ENCODE results near the gene SPATA16.

The SPATA16 gene

DNA sequence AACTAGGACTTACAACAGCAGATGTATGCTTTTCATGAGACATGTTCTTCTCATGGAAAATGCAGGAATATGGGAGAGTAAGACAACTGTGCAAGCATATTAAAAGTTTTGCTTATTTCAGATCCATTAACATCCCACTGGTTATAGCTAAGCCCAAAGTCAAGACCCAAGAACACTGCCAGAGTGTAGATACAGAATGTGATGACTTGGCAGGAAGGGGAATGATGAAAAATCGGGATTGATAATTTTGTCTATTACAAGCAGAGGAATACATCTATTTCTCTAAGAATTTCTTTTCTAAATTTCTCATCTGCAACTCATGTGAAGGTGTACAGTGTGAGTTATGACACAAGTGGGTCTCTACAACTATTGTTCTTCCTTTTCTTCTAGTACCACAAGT lies 76.4 kb downstream of the SPATA16 start:
- Histone ChIP-seq H3K9ac (ENCODE audit: insufficient read length, low read depth) (no peak overlapping the region), H3K27me3 (ENCODE audit: insufficient read depth, insufficient read length) (no peaks in the 10 kb centered on the region), H3K4me1 (ENCODE audit: insufficient read depth, insufficient read length) (no peaks in the 10 kb centered on the region), H3K9me3 (ENCODE audit: insufficient read depth, low read length) (no peaks in the 10 kb centered on the region), H3K36me3 (ENCODE audit: insufficient read depth, insufficient read length, low read length) (no peaks in the 10 kb centered on the region), H3K4me3 (ENCODE audit: insufficient read length, low read depth) (no peak overlapping the region)
- DNase-seq (ENCODE audit: low read depth, low spot score) = no peak
- TF ChIP-seq SUZ12 (IDR thresholded peaks at IDR 0.05; ENCODE audit: extremely low read depth, insufficient read depth, insufficient read length) = no peak
- no peak for TF ChIP-seq ZNF274 (IDR thresholded peaks at IDR 0.05; ENCODE audit: low read depth, low read length)
- TF ChIP-seq YY1 (IDR thresholded peaks at IDR 0.05; ENCODE audit: insufficient read depth, insufficient read length) = no peak

DNA sequence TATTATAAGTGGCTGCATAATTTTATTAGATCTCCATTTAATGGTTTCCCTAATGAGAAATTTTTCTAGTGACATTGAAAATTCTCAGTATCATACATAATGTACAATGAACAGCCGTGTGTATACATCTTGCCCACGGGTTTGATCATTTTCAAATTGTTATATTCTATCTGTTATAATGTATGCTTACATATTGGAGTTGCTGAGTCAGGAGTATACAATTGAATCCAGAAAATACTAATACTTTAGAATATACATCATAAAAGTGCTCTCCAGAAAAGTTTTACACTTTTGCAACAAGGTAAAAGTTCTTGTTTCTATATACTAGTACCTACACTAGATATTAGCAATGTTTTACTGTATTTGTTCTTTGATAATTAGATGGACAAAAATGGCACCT lies 82.8 kb downstream of the SPATA16 start:
- Histone ChIP-seq H3K4me3 (ENCODE audit: insufficient read length, low read depth) (no peak overlapping the region), H3K36me3 (ENCODE audit: insufficient read depth, insufficient read length, low read length) (no peaks in the 10 kb centered on the region), H3K9ac (ENCODE audit: insufficient read length, low read depth) (no peak overlapping the region), H3K4me1 (ENCODE audit: insufficient read depth, insufficient read length) (no peaks in the 10 kb centered on the region), H3K27me3 (ENCODE audit: insufficient read depth, insufficient read length) (no peaks in the 10 kb centered on the region), H3K9me3 (ENCODE audit: insufficient read depth, low read length) (no peaks in the 10 kb centered on the region)
- DNase-seq (ENCODE audit: low read depth, low spot score) = no peak
- TF ChIP-seq SUZ12 (IDR thresholded peaks at IDR 0.05; ENCODE audit: extremely low read depth, insufficient read depth, insufficient read length) (no peak), YY1 (IDR thresholded peaks at IDR 0.05; ENCODE audit: insufficient read depth, insufficient read length) (no peak), ZNF274 (IDR thresholded peaks at IDR 0.05; ENCODE audit: low read depth, low read length) (no peak)

DNA sequence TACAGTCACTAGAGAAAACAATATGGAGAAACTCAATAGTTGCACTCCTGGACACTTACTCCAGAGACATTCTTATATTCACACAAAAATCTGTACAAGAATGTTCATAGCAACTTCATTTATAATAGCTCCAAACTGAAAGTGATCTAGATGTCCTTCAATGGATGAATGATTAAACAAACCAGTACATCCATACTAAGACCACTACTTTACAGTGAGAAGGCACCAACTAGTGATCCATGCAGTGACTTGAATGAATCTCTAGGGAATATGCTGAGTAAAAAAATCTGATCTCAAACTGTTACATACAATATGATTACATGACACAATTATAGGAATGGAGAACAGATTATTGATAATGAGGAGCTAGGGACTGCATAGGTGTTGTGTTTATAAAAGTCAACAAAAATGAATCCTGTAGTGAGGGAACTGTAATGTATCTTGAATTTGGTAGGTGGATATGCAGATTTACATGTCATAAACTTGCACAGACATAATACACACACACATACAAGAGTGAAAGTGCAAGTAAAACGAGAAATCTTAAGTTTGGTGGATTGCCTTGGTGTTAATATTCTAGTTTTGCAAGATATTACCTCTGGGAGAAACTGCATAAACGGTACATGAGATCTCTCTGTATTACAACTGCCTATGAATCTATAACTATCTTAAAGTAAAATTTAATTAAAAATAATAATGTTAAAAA lies 85.7 kb downstream of the SPATA16 start:
- DNase-seq (ENCODE audit: low read depth, low spot score) = no peak
- no peak overlapping the region for H3K4me3 ChIP-seq (ENCODE audit: insufficient read length, low read depth)
- no peak for TF ChIP-seq YY1 (IDR thresholded peaks at IDR 0.05; ENCODE audit: insufficient read depth, insufficient read length)
- no peak for TF ChIP-seq SUZ12 (IDR thresholded peaks at IDR 0.05; ENCODE audit: extremely low read depth, insufficient read depth, insufficient read length)
- TF ChIP-seq ZNF274 (IDR thresholded peaks at IDR 0.05; ENCODE audit: low read depth, low read length) = no peak
- H3K36me3 ChIP-seq (ENCODE audit: insufficient read depth, insufficient read length, low read length) = no peaks in the 10 kb centered on the region
- H3K4me1 ChIP-seq (ENCODE audit: insufficient read depth, insufficient read length) = no peaks in the 10 kb centered on the region
- H3K27me3 ChIP-seq (ENCODE audit: insufficient read depth, insufficient read length) = no peaks in the 10 kb centered on the region
- no peaks in the 10 kb centered on the region for H3K9me3 ChIP-seq (ENCODE audit: insufficient read depth, low read length)
- H3K9ac ChIP-seq (ENCODE audit: insufficient read length, low read depth) = no peak overlapping the region

DNA sequence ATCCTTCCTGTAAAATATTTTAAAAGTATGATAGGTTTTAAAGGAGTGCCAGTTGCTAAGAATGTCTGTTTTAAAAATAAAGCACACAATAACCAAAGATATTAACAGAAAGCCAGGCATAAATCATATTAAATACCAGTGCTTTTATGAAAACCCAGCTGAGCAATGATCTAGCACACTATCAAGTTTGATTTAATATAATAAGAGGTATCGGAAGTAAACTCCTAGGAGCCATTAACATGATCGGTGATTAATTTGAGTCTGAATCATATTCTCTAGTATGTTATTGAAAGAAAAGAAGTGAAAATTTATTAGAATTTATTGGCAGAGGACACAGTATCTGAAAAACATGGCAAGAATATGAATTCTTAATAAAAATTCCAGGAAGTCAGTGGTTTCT lies 91.7 kb downstream of the SPATA16 start:
- no peak overlapping the region for H3K4me3 ChIP-seq (ENCODE audit: insufficient read length, low read depth)
- TF ChIP-seq ZNF274 (IDR thresholded peaks at IDR 0.05; ENCODE audit: low read depth, low read length) = no peak
- no peak for TF ChIP-seq SUZ12 (IDR thresholded peaks at IDR 0.05; ENCODE audit: extremely low read depth, insufficient read depth, insufficient read length)
- no peak for TF ChIP-seq YY1 (IDR thresholded peaks at IDR 0.05; ENCODE audit: insufficient read depth, insufficient read length)
- DNase-seq (ENCODE audit: low read depth, low spot score) = no peak

DNA sequence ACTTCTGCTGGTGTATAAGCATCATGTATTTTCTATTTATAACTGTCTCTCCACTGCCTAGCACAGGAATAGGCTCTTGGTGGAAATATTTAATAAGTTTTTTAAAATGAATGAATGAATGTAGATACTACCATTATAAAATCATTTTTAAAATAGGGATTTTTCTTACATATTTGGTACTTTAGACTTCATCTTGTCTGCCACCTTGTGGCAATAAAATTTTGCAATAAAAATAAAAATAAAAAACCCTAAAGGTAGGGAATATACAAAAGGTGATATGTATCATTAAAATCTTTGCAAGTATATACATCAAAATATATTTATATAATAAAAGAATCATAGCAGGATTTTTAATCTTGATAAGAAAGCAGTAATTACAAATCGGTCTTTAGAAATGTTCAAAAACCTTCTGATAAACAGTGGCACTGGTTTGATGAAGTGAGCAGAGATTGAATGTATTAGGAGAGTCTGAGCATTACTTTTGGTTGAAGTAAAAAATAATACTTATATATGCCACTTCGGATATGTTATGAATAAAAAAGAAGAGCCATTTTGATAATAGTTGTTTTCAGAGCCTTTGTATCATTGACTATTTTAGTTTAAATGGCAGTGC lies 95.2 kb downstream of the SPATA16 start:
- no peak overlapping the region for H3K9ac ChIP-seq (ENCODE audit: insufficient read length, low read depth)
- TF ChIP-seq YY1 (IDR thresholded peaks at IDR 0.05; ENCODE audit: insufficient read depth, insufficient read length) = no peak
- no peak for TF ChIP-seq ZNF274 (IDR thresholded peaks at IDR 0.05; ENCODE audit: low read depth, low read length)
- no peak for TF ChIP-seq SUZ12 (IDR thresholded peaks at IDR 0.05; ENCODE audit: extremely low read depth, insufficient read depth, insufficient read length)
- H3K9me3 ChIP-seq (ENCODE audit: insufficient read depth, low read length) = no peaks in the 10 kb centered on the region
- DNase-seq (ENCODE audit: low read depth, low spot score) = no peak
- no peaks in the 10 kb centered on the region for H3K27me3 ChIP-seq (ENCODE audit: insufficient read depth, insufficient read length)
- no peak overlapping the region for H3K4me3 ChIP-seq (ENCODE audit: insufficient read length, low read depth)
- no peaks in the 10 kb centered on the region for H3K36me3 ChIP-seq (ENCODE audit: insufficient read depth, insufficient read length, low read length)
- H3K4me1 ChIP-seq (ENCODE audit: insufficient read depth, insufficient read length) = no peaks in the 10 kb centered on the region

More for the DNA sequence above, 91.7 kb downstream of the SPATA16 start:
- Histone ChIP-seq H3K27me3 (ENCODE audit: insufficient read depth, insufficient read length) (no peaks in the 10 kb centered on the region), H3K9ac (ENCODE audit: insufficient read length, low read depth) (no peak overlapping the region), H3K4me1 (ENCODE audit: insufficient read depth, insufficient read length) (no peaks in the 10 kb centered on the region), H3K36me3 (ENCODE audit: insufficient read depth, insufficient read length, low read length) (no peaks in the 10 kb centered on the region), H3K9me3 (ENCODE audit: insufficient read depth, low read length) (no peaks in the 10 kb centered on the region)

DNA sequence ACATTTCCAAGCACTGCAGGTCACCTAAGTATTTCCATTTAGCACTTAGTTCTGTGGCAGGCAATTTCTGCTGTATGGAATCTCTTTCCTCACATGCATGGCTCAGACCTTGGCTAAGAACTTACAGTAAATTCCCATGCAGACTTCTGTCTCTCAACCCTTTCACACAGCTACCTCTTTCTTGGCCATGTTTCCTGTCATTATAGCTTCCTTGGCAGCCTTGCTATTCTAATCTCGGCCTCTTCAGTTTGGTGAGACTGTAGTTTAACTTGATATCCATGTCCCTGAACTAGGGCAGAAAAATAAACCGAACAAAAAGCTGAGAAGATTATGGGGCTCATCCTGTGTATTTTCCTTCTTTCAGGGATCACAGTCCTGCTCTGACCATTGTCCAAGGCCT lies 96.0 kb downstream of the SPATA16 start:
- no peak for DNase-seq (ENCODE audit: low read depth, low spot score)
- no peaks in the 10 kb centered on the region for H3K9me3 ChIP-seq (ENCODE audit: insufficient read depth, low read length)
- H3K27me3 ChIP-seq (ENCODE audit: insufficient read depth, insufficient read length) = no peaks in the 10 kb centered on the region
- H3K4me1 ChIP-seq (ENCODE audit: insufficient read depth, insufficient read length) = no peaks in the 10 kb centered on the region
- H3K4me3 ChIP-seq (ENCODE audit: insufficient read length, low read depth) = no peak overlapping the region
- no peak for TF ChIP-seq SUZ12 (IDR thresholded peaks at IDR 0.05; ENCODE audit: extremely low read depth, insufficient read depth, insufficient read length)
- TF ChIP-seq YY1 (IDR thresholded peaks at IDR 0.05; ENCODE audit: insufficient read depth, insufficient read length) = no peak
- TF ChIP-seq ZNF274 (IDR thresholded peaks at IDR 0.05; ENCODE audit: low read depth, low read length) = no peak
- H3K36me3 ChIP-seq (ENCODE audit: insufficient read depth, insufficient read length, low read length) = no peaks in the 10 kb centered on the region
- no peak overlapping the region for H3K9ac ChIP-seq (ENCODE audit: insufficient read length, low read depth)

DNA sequence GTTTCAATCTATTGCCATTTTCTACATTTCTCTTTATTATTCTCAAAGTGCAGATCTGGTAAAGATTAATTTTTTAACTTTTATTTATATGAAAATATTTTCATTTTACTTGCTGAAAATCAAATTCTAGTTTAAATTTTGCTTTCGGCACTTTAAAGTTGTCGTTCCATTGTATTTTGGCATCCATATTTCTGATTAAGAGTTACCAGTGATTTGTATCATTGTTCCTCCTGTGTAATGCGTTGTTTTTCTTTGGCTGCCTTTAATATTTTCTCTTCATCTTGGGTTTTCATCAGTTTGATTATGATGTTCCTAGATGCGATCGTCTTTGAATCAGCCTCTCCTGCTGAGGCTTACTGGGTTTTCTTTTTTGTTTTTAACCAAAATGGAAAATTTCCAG lies 97.3 kb downstream of the SPATA16 start:
- Histone ChIP-seq H3K9ac (ENCODE audit: insufficient read length, low read depth) (no peak overlapping the region), H3K36me3 (ENCODE audit: insufficient read depth, insufficient read length, low read length) (no peaks in the 10 kb centered on the region), H3K9me3 (ENCODE audit: insufficient read depth, low read length) (no peaks in the 10 kb centered on the region), H3K27me3 (ENCODE audit: insufficient read depth, insufficient read length) (no peaks in the 10 kb centered on the region), H3K4me3 (ENCODE audit: insufficient read length, low read depth) (no peak overlapping the region), H3K4me1 (ENCODE audit: insufficient read depth, insufficient read length) (no peaks in the 10 kb centered on the region)
- TF ChIP-seq SUZ12 (IDR thresholded peaks at IDR 0.05; ENCODE audit: extremely low read depth, insufficient read depth, insufficient read length) (no peak), ZNF274 (IDR thresholded peaks at IDR 0.05; ENCODE audit: low read depth, low read length) (no peak), YY1 (IDR thresholded peaks at IDR 0.05; ENCODE audit: insufficient read depth, insufficient read length) (no peak)
- DNase-seq (ENCODE audit: low read depth, low spot score) = no peak

Data from NT2/D1 (cell line).